ENCODE data around the gene LRP1.

DNA sequence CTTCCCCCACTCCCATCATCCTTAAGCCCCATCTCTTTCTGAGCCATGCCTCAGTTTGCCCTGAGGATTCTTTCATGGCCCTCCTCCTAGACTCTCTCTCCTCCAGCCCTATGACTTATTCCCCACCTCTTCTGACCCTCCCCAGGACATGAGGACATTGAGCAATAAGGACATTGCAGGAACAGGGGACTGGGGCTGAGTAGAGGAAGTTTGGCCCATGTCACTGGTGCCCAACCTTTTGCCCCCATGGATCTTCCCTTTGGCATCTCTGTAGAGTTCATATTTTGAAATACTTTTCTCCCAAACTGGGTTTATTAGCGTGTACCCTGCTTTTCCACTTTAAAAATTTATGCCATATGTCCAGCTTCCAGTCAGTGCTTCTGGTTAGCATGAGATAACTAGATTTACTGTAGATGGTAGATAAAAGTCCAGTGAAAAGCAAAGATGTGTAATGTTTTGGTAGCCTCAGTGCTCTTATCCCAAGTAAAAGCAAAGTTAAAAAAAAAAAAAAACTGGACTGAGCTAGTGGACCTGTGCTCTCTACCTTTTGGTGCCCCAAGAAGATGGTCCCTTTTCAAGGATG is 25.2 kb downstream of the LRP1 start:
- TF ChIP-seq, protein P1, sequence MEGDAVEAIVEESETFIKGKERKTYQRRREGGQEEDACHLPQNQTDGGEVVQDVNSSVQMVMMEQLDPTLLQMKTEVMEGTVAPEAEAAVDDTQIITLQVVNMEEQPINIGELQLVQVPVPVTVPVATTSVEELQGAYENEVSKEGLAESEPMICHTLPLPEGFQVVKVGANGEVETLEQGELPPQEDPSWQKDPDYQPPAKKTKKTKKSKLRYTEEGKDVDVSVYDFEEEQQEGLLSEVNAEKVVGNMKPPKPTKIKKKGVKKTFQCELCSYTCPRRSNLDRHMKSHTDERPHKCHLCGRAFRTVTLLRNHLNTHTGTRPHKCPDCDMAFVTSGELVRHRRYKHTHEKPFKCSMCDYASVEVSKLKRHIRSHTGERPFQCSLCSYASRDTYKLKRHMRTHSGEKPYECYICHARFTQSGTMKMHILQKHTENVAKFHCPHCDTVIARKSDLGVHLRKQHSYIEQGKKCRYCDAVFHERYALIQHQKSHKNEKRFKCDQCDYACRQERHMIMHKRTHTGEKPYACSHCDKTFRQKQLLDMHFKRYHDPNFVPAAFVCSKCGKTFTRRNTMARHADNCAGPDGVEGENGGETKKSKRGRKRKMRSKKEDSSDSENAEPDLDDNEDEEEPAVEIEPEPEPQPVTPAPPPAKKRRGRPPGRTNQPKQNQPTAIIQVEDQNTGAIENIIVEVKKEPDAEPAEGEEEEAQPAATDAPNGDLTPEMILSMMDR (IDR thresholded peaks at IDR 0.05), result no peak
- TF ChIP-seq POLR2A (IDR thresholded peaks at IDR 0.05), result no peak

Measured in Peyer's patch (tissue), 4 donors.